HCT116 (cell line): Measurements from ENCODE around the gene DNMT3B. TPM values are rescaled to one million over a fixed set of nuclear protein-coding genes. Genes with fewer than 3 reads are reported as not detected.

Experiments
- ATAC-seq: fragments of 200-7000 bp; cut with Tn5 transposase; 2 replicates; pipeline ENCODE4 v1.9.1; 2020; ENCODE audit warnings: mild to moderate bottlenecking, moderate library complexity
- BruUV-seq: library from RNA; stranded (reverse); fragments of 400-500 nt; replicated peaks from 2 replicates; lab custom pipeline; 2021; lab: Mats Ljungman, UMichigan
- CTCF ChIA-PET: fragments of 300-600 bp; sonication (Branson Sonifier 250); formaldehyde crosslinking; loops from one replicate; lab custom pipeline; 2021; ENCODE audit warnings: antibody characterized with exemption; lab: Charles Lee
- POLR2A ChIA-PET: fragments of 300-600, 350-600 bp; sonication (Branson Sonifier 250); formaldehyde crosslinking; loops from one replicate; lab custom pipeline; 2021; ENCODE audit warnings: antibody characterized with exemption; lab: Charles Lee
- RAD21 ChIA-PET, 2 experiments: fragments of 300-600 bp; sonication (Branson Sonifier 250); formaldehyde crosslinking; loops; one replicate each; lab custom pipeline; 2023; ENCODE audit warnings: low total read pairs in 2 of 2; ENCODE audit not compliant: uncharacterized antibody in 2 of 2, unreplicated experiment in 2 of 2, low non-redundant PET in 1 of 2; lab: Charles Lee
- DNase-seq: peaks from one replicate; pipeline ENCODE4 v3.0.0-alpha.2; 2010; ENCODE audit warnings: low read depth, low spot score
- H2AFZ ChIP-seq: fragments of 200-600 bp; shearing (Covaris generic), sonication (generic); 2 replicates; pipeline ENCODE4 v1.6.1; 2017; ENCODE audit warnings: low read depth, mixed run types, mixed read lengths, antibody characterized with exemption, low read length; ENCODE audit not compliant: poor library complexity, severe bottlenecking
- H3K27ac ChIP-seq: 2 replicates; pipeline ENCODE4 v1.5.1; 2012; ENCODE audit warnings: low read depth, low read length
- H3K27me3 ChIP-seq: fragments of 200-600 bp; sonication (generic); 2 replicates; pipeline ENCODE4 v1.6.1; 2016; ENCODE audit warnings: mixed run types, low read length, mixed read lengths; ENCODE audit not compliant: insufficient read depth
- H3K36me3 ChIP-seq, 2 experiments: fragments of 200-500 bp in 1 of 2; fragments of 200-600 bp in 1 of 2; sonication (Bioruptor generic) in 1 of 2; sonication (generic) in 1 of 2; 2 replicates each; pipeline versions ENCODE4 v1.5.1 to v1.6.1; 2014 to 2016; ENCODE audit warnings: low read length in 2 of 2, inconsistent platforms in 1 of 2, mixed read lengths in 1 of 2, mixed run types in 1 of 2; ENCODE audit not compliant: insufficient read depth in 2 of 2, control insufficient read depth in 1 of 2
- H3K4me1 ChIP-seq, 2 experiments: fragments of 200-600 bp in 1 of 2; sonication (generic) in 1 of 2; 2 replicates each; pipeline versions ENCODE4 v1.5.1 to v1.6.1; 2012 to 2017; ENCODE audit warnings: low read length in 2 of 2, inconsistent platforms in 1 of 2, mild to moderate bottlenecking in 1 of 2, mixed read lengths in 1 of 2, mixed run types in 1 of 2, moderate library complexity in 1 of 2; ENCODE audit not compliant: insufficient read depth in 2 of 2, control insufficient read depth in 1 of 2
- H3K4me2 ChIP-seq: fragments of 200-600 bp; sonication (generic); 2 replicates; pipeline ENCODE4 v1.6.1; 2017; ENCODE audit warnings: mixed run types, low read length, mixed read lengths
- H3K4me3 ChIP-seq, 2 experiments: fragments of 200-600 bp in 1 of 2; sonication (generic) in 1 of 2; replicated peaks in 1 of 2; 2 replicates each; pipeline ENCODE4 v1.5.1; 2011 to 2016; ENCODE audit warnings: low read length in 2 of 2, control low read depth in 1 of 2, low read depth in 1 of 2, mild to moderate bottlenecking in 1 of 2, mixed read lengths in 1 of 2, mixed run types in 1 of 2
- H3K79me2 ChIP-seq: fragments of 200-600 bp; sonication (generic); 2 replicates; pipeline ENCODE4 v1.6.1; 2017; ENCODE audit warnings: mild to moderate bottlenecking, mixed run types, low read length, moderate library complexity, mixed read lengths; ENCODE audit not compliant: insufficient read depth
- H3K9ac ChIP-seq: fragments of 200-600 bp; sonication (generic); 2 replicates; pipeline ENCODE4 v1.6.1; 2016; ENCODE audit warnings: low read length, mixed read lengths
- H3K9me2 ChIP-seq: fragments of 200-600 bp; sonication (generic), shearing (Covaris generic); 2 replicates; pipeline ENCODE4 v1.6.1; 2017; ENCODE audit warnings: mixed run types, mild to moderate bottlenecking, moderate library complexity; ENCODE audit not compliant: insufficient read depth
- H3K9me3 ChIP-seq, 2 experiments: fragments of 200-500 bp in 1 of 2; fragments of 200-600 bp in 1 of 2; sonication (Bioruptor generic) in 1 of 2; sonication (generic) in 1 of 2; 2 replicates each; pipeline ENCODE4 v1.6.1; 2014 to 2017; ENCODE audit warnings: low read length in 2 of 2, mixed read lengths in 2 of 2, inconsistent platforms in 1 of 2, low read depth in 1 of 2, mild to moderate bottlenecking in 1 of 2, mixed run types in 1 of 2, moderate library complexity in 1 of 2; ENCODE audit not compliant: control insufficient read depth in 1 of 2, insufficient read depth in 1 of 2
- H4K20me1 ChIP-seq: fragments of 200-600 bp; sonication (generic), shearing (Covaris generic); 2 replicates; pipeline ENCODE4 v1.6.1; 2017; ENCODE audit warnings: mixed run types, mild to moderate bottlenecking, moderate library complexity; ENCODE audit not compliant: insufficient read depth
- ATF3 ChIP-seq: IDR thresholded peaks from 2 replicates; pipeline ENCODE4 v1.6.1; 2012
- CBX3 ChIP-seq: IDR thresholded peaks from 2 replicates; pipeline ENCODE4 v1.6.1; 2012; ENCODE audit warnings: low read depth
- EGR1 ChIP-seq: IDR thresholded peaks from 2 replicates; pipeline ENCODE4 v1.6.1; 2012; ENCODE audit warnings: low read depth
- ELF1 ChIP-seq: IDR thresholded peaks from 2 replicates; pipeline ENCODE4 v1.6.1; 2012; ENCODE audit warnings: low read depth, borderline replicate concordance
- EZH2 ChIP-seq: fragments of 200-600 bp; sonication (generic); IDR thresholded peaks from 2 replicates; pipeline ENCODE4 v1.6.1; 2017; ENCODE audit warnings: antibody characterized with exemption, mixed run types
- FOSL1 ChIP-seq: IDR thresholded peaks from 2 replicates; pipeline ENCODE4 v1.6.1; 2012; ENCODE audit warnings: low read depth
- MAX ChIP-seq: IDR thresholded peaks from 2 replicates; pipeline ENCODE4 v1.6.1; 2012
- POLR2A ChIP-seq: IDR thresholded peaks from 2 replicates; pipeline ENCODE4 v1.7.0; 2011; ENCODE audit warnings: borderline replicate concordance; ENCODE audit not compliant: insufficient read depth, insufficient read length; ENCODE audit errors: extremely low read depth
- POLR2AphosphoS5 ChIP-seq: IDR thresholded peaks from 2 replicates; pipeline ENCODE4 v1.6.1; 2011; ENCODE audit warnings: mild to moderate bottlenecking, low read depth, low read length, moderate library complexity
- RAD21 ChIP-seq: IDR thresholded peaks from 2 replicates; pipeline ENCODE4 v1.6.1; 2012; ENCODE audit warnings: low read depth, mild to moderate bottlenecking
- SIN3A ChIP-seq: IDR thresholded peaks from 2 replicates; pipeline ENCODE4 v1.6.1; 2012; ENCODE audit warnings: low read depth
- SP1 ChIP-seq: IDR thresholded peaks from 2 replicates; pipeline ENCODE4 v1.6.1; 2012; ENCODE audit warnings: low read depth
- SRF ChIP-seq: IDR thresholded peaks from 2 replicates; pipeline ENCODE4 v1.6.1; 2012; ENCODE audit warnings: low read depth
- TCF7L2 ChIP-seq: IDR thresholded peaks from 2 replicates; pipeline ENCODE4 v1.7.0; 2011; ENCODE audit warnings: borderline replicate concordance, inconsistent platforms; ENCODE audit not compliant: insufficient read depth, insufficient read length; ENCODE audit errors: extremely low read depth
- YY1 ChIP-seq: IDR thresholded peaks from 2 replicates; pipeline ENCODE4 v1.6.1; 2011; ENCODE audit warnings: low read length, low read depth, moderate library complexity, mild to moderate bottlenecking; ENCODE audit not compliant: insufficient replicate concordance; ENCODE audit errors: extremely low read depth
- intact Hi-C: fragments of 100-400 bp; cut with micrococcal nuclease; formaldehyde crosslinking; loops from 2 replicates; pipeline ENCODE4 v1.10.0; 2022
- total RNA-seq: library from RNA; stranded (reverse); gene quantifications from one replicate; pipeline ENCODE4 v1.2.1, GENCODE V29; 2021; ENCODE audit not compliant: unreplicated experiment

DNMT3B gene
- total RNA-seq, 1 experiment from 2014 or later, result 22.2 TPM

GRCh38 chr20:32839982-32840285 lies 77.7 kb downstream of the DNMT3B start:
- no peak overlapping the region for H2AFZ ChIP-seq
- RAD21 ChIA-PET, result no interaction called here
- H4K20me1 ChIP-seq, result no peaks in the 10 kb centered on the region
- CTCF ChIA-PET, result no interaction called here
- no peak for ATAC-seq
- H3K4me1 ChIP-seq, result no peaks in the 10 kb centered on the region
- H3K9me3 ChIP-seq, result no peaks in the 10 kb centered on the region
- no peak overlapping the region for H3K4me2 ChIP-seq
- TF ChIP-seq SP1 (no peak), CBX3 (no peak), ELF1 (no peak), ATF3 (no peak), MAX (no peak)
- no TSS peak for BruUV-seq
- H3K27me3 ChIP-seq, result no peaks in the 10 kb centered on the region
- DNase-seq, result no peak
- no peak overlapping the region for H3K9ac ChIP-seq
- POLR2A ChIA-PET, result no interaction called here
- no peaks in the 10 kb centered on the region for H3K9me2 ChIP-seq
- peaks cover 80% of the 10 kb centered on the region for H3K79me2 ChIP-seq
- H3K36me3 ChIP-seq, result peaks cover 46 to 53% of the 10 kb centered on the region in 2 experiments
- no peak overlapping the region for H3K4me3 ChIP-seq
- H3K27ac ChIP-seq, result no peak overlapping the region
- intact Hi-C loops, result no loop called here

GRCh38 chr20:32841174-32841573 lies 79.0 kb downstream of the DNMT3B start:
- TF ChIP-seq TCF7L2, result no peak
- no peak for TF ChIP-seq SRF
- TF ChIP-seq YY1, result no peak
- TF ChIP-seq POLR2A, result no peak
- no peak for TF ChIP-seq SP1
- TF ChIP-seq EGR1, result no peak
- no peak for TF ChIP-seq POLR2AphosphoS5
- no peak for TF ChIP-seq CBX3
- no peak for TF ChIP-seq RAD21
- TF ChIP-seq FOSL1, result no peak
- no peak for TF ChIP-seq SIN3A
- TF ChIP-seq EZH2, result no peak
- Histone ChIP-seq H3K36me3 (peaks cover 41 to 52% of the 10 kb centered on the region in 2 experiments), H3K9me3 (no peaks in the 10 kb centered on the region), H3K27me3 (no peaks in the 10 kb centered on the region), H3K79me2 (peaks cover 81% of the 10 kb centered on the region), H2AFZ (no peak overlapping the region), H3K9me2 (no peaks in the 10 kb centered on the region), H4K20me1 (no peaks in the 10 kb centered on the region), H3K4me2 (no peak overlapping the region), H3K4me1 (no peaks in the 10 kb centered on the region), H3K9ac (no peak overlapping the region), H3K27ac (no peak overlapping the region), H3K4me3 (no peak overlapping the region)
- no TSS peak for BruUV-seq
- ChIA-PET RAD21 (no interaction called here), POLR2A (no interaction called here), CTCF (no interaction called here)
- no peak for ATAC-seq
- intact Hi-C loops, result no loop called here
- no peak for DNase-seq
